CD4-positive, alpha-beta T cell treated with Interleukin-4 for 4 hours (primary cell): Measurements from ENCODE around the gene CXCL12.

Source experiments
- DNase-seq: peaks from one replicate; pipeline ENCODE4 v3.0.0-alpha.2; 2020

Gene CXCL12

GRCh38 chr10:44385026-44385695 is at the start of gene CXCL12:
TSS of gene CXCL12 (minus strand) at chr10:44385097. CDS start at chr10:44385005, 92 bp downstream.
- DNase-seq: no peak

DNA sequence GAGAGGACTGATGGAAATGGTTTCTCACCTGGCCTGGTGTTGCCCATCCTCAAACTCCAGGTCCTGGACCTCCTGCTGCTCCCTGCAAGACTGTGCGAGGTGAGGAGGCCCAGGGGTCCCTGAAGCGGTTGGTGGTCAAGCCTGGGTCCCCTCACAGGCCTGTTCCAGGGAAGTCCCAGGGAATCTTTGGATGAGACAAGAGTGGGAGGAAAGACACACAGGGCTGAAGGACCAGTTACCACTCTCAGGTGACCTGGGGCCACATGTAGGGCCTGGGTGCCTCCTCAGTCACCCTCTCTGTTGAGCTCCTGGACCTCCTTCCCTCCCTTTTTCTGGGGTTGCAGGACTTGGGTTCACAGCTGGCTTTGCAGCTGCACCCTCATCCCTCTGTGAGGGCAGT is 42.6 kb upstream of the CXCL12 start:
- no peak for DNase-seq

- DNase-seq: no peak
Measured at GRCh38 chr10:44427037-44427436, 42.1 kb upstream of the CXCL12 start.

GRCh38 chr10:44426247-44427034 is 41.5 kb upstream of the CXCL12 start:
- DNase-seq: no peak

GRCh38 chr10:44425466-44425865 is 40.6 kb upstream of the CXCL12 start:
- DNase-seq: no peak

DNA sequence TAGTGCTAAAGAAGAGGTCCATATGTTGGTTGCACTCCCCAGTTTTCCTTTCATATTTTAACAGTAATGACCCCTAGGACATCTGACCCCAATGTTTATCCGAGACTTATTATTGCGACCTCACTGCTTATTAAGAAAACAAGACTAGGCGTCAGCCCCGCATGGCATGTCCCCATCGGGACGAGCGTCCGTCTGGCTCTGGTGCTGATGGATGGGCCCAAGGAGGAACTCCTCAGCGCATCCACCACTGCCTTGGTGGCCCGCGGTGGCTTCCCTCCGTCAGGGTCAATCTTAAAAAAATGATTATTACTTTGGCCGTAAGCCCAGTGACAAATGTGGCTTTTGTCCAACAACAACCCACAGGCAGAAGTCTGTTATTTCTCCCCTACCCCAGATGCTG is 40.1 kb upstream of the CXCL12 start:
- no peak for DNase-seq

DNA sequence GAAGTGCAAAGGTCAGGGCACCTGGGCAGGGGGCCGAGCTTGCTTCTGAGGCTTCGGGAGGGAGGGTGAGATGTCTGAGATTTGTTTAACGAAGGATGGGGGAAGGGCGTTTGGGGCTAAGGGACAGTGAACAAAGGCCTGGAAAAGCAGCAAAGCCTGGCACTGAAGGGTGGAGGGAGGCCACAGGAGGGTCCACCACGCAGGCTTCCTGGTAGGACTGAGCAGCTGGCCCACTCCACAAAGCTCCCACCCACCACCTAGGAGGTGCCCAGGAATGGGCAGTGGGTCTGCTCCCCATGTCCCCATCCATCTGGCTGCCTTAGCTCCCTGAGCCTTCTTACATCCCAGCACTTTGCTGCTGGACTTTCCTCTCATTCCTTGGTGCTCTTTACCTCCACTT is 39.4 kb upstream of the CXCL12 start:
- no peak for DNase-seq

DNA sequence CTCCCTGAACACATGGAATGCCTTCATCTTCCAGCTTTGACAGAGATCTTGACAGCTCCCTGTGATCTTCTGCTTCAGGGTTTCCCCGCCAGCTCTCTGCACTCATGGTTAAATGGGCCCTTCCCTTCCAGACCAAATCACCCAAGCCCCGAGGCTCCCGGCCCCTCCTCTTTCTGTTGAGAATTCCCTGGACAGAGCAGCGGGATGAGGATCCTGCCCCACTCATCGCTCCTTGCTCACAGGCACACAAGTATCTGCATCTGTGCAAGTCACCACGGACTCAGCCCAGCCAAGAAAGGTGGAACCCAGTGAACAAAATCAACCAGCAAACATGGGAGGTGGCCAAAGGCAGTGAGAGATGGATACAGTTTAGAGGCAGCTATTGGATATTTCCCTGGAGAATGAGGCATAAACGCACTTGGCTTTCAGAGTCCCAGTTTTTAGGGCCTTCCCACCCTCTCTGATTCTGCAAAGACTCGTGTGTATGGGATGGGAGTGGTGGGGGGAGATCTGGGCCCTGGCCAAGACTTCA is 37.7 kb upstream of the CXCL12 start:
- DNase-seq: no peak

GRCh38 chr10:44422153-44422552 is 37.3 kb upstream of the CXCL12 start:
- DNase-seq: no peak

DNA sequence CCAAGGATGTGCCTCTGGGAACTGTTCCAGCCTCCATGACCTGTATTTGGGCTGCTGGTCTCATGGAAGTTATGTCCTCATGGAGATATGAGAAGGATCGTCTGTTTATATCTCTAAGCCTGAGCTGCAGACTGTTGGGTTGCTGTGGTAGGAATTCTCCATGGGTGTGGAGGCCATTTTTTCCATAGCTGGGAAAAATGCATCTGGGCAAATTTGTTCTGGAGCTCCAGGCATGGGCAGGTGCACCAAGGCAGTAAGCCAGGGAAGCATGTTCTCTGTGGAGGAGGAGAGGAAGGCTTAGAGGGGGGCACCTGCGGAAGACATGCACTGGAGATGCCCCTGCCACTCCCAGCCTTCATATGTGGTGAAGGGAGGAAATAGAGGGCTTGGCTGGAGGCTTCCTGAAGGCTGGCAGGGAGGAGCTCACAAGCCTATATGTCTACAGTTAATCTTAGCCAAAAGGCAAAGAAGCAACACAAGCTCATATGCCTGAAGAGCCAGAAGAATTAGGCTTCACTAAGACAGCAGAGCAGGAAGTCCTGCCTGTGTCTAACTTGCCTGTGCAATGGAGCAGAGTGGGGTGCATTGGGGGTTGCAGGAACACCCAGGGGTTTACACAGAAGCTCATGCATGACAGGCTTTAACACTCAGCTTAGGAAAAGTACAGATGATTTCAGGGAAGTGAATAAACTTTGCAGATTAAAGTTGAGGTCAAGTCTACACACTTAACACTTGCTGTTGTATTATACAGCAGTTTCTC is 35.1 kb upstream of the CXCL12 start:
- DNase-seq: no peak

DNA sequence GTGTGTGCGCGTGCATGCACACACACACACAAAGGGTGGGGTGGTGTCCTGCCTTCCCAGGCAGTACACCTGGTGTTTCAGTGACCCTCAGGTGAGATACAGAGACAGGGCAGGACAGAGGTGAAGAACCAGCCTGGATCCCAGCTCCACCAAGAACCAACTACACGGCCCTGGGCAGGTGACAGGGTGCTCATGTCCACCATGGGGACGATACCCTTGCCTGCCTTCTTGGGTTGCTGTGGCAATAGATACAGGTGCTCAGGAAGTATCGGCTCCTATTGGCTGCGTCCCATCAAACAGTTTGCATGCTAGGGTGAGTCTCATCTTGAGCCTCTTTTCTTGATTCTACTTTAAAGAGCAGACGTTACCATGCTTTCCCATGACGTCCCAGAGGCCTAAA is 33.7 kb upstream of the CXCL12 start:
- DNase-seq: no peak

GRCh38 chr10:44417761-44418160 is 32.9 kb upstream of the CXCL12 start:
- no peak for DNase-seq

- no peak for DNase-seq
Measured at GRCh38 chr10:44416936-44417335, 32.0 kb upstream of the CXCL12 start.

- no peak for DNase-seq
Measured at GRCh38 chr10:44416021-44416771, 31.3 kb upstream of the CXCL12 start.

- no peak for DNase-seq
Measured at GRCh38 chr10:44415121-44415520, 30.2 kb upstream of the CXCL12 start.

DNA sequence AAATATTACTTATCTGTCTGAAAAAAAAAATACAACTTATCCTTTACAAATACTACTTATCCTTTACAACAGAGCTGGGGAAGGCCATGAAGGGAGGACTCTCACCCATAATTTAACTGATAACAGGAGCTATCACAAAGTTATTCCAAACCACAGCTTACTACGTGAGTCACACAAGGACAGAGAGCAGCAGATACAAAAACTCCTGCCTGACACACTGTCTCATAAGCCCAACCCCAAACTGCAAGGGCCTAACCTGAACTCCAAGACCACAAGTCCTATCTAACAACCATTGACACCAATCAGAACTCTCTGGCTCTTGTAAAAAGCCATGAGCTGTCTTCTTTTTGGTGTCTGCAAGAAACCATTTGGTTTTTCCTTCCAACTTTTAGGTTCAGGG is 28.5 kb upstream of the CXCL12 start:
- DNase-seq: no peak

DNA sequence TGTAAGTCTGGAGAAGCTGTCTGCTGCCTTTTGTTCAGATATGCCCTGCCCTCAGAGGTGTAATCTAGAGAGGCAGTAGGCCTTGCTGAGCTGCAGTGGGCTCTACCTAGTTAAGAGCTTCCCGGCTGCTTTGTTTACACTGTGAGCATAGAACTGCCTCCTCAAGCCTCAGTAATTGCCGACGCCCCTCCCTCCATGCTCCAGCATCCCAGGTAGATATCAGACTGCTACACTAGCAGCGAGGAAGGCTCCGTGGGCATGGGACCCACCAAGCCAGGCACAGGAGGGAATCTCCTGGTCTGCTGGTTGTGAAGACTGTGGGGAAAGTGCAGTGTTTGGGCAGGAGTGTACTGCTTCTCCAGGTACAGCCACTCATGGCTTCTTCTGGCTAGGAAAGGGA is 26.4 kb upstream of the CXCL12 start:
- DNase-seq: no peak

GRCh38 chr10:44404741-44405437 is 20.0 kb upstream of the CXCL12 start:
- no peak for DNase-seq

DNA sequence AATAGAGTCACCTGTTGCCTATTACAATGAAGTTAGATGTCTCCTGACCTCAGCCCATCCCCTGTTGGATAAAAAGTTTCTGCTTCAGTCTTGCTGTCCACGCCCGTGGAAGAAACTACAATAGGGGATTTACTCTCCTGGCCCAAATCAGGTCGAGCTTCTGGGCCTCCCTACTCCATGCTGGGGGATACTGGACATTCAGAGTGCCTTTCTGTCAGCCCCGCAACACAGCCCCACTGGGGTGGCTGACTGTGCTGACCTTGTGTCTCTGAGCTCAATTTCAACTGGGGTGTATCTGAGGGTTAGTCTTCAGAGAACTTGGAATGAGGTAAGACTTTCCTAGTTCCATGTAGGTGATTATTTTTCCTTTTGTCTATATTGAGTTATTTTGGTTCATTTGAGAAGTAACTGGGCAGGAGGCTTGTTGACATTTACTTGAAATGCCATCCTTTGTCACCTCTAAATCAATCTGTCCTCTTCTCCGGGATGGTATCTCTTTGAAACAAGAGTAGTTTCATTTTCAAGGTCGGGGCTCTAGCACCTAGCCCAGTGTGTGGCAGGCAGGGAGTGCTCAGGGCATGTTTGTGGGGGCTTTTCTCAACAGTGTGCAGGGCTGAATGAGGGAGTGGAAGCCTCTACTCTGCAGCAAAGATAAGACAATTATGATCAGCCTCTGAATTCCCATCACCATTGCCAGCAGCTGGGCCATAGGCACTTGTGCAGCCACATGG is 17.7 kb upstream of the CXCL12 start:
- no peak for DNase-seq

GRCh38 chr10:44400541-44400940 is 15.6 kb upstream of the CXCL12 start:
- no peak for DNase-seq

DNA sequence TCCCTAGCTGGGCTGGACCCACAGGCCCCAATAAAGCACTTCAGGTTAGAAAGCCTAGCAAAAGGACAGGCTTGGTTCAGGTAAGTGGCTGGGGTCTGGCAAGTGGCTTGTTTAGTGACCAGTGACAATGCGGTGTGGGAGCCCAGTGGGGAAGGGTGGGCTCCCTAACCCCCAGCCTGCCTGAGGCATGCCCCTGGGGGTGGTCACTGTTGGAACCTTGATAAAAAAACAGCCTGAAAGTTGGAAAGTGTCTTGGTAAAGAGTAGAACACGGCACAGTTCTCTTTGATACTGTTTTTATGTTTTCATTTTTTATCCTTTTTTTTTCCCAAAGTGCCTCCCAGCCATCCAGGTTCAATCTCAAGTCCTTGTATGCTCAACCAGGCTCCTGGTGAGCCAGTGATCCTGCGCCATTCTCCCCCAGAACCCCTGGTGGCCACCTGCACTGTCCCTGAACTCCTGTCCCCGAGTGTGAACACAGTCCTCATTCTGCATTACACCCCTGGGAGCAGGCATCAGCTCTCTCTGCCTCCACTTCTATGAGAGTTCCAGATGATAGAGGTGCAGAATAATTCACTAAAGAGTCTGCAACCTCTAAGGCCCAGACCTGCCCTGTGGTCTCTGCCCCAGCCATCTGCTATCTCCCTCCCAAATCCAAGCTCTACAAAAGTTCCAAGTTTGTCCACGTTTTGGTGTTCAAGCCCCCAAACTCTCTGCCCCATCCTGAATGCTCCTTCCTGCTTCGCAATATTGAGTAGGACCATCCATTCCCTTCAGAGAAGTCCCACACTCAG is 15.0 kb upstream of the CXCL12 start:
- DNase-seq: no peak
